ENCODE data around the gene LGR5. TPM values are rescaled to one million over a fixed set of nuclear protein-coding genes. Genes with fewer than 3 reads are reported as not detected.

LGR5 gene
- total RNA-seq, 2 donors from 2014 or later = 0.64 to 0.91 TPM

GRCh38 chr12:71425568-71426299 is 13.9 kb upstream of the LGR5 start:
- H3K9me3 ChIP-seq = no peaks in the 10 kb centered on the region
- no peak for DNase-seq (ENCODE audit: low spot score)
- TF ChIP-seq POLR2AphosphoS5 (IDR thresholded peaks at IDR 0.05) (no peak), POLR2A (IDR thresholded peaks at IDR 0.05) (no peak)
- TF ChIP-seq, protein P1, sequence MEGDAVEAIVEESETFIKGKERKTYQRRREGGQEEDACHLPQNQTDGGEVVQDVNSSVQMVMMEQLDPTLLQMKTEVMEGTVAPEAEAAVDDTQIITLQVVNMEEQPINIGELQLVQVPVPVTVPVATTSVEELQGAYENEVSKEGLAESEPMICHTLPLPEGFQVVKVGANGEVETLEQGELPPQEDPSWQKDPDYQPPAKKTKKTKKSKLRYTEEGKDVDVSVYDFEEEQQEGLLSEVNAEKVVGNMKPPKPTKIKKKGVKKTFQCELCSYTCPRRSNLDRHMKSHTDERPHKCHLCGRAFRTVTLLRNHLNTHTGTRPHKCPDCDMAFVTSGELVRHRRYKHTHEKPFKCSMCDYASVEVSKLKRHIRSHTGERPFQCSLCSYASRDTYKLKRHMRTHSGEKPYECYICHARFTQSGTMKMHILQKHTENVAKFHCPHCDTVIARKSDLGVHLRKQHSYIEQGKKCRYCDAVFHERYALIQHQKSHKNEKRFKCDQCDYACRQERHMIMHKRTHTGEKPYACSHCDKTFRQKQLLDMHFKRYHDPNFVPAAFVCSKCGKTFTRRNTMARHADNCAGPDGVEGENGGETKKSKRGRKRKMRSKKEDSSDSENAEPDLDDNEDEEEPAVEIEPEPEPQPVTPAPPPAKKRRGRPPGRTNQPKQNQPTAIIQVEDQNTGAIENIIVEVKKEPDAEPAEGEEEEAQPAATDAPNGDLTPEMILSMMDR (IDR thresholded peaks at IDR 0.05) = no peak
- H3K4me1 ChIP-seq (replicated peaks) = no peaks in the 10 kb centered on the region
- intact Hi-C loops (cut with DNase I) = no loop called here
- H3K27me3 ChIP-seq (replicated peaks; ENCODE audit: insufficient read depth) = no peaks in the 10 kb centered on the region
- H3K36me3 ChIP-seq = no peaks in the 10 kb centered on the region
- H3K27ac ChIP-seq = no peak overlapping the region
- WGBS = 93% methylated on average over 4 of the region's 4 CpGs
- no peak overlapping the region for H3K4me3 ChIP-seq

- DNase-seq (ENCODE audit: low spot score) = no peak
- H3K27ac ChIP-seq = no peak overlapping the region
- H3K36me3 ChIP-seq = no peaks in the 10 kb centered on the region
- no peaks in the 10 kb centered on the region for H3K4me1 ChIP-seq (replicated peaks)
- no peak overlapping the region for H3K4me3 ChIP-seq
- 61% methylated on average over 3 of the region's 3 CpGs for WGBS
- intact Hi-C loops (cut with DNase I) = no loop called here
- no peaks in the 10 kb centered on the region for H3K9me3 ChIP-seq
- TF ChIP-seq POLR2AphosphoS5 (IDR thresholded peaks at IDR 0.05) (no peak), POLR2A (IDR thresholded peaks at IDR 0.05) (no peak)
- TF ChIP-seq, protein P1 (IDR thresholded peaks at IDR 0.05) = no peak
- H3K27me3 ChIP-seq (replicated peaks; ENCODE audit: insufficient read depth) = no peaks in the 10 kb centered on the region
These were observed 13.1 kb upstream of the LGR5 start for GRCh38 chr12:71426300-71427047.

DNA sequence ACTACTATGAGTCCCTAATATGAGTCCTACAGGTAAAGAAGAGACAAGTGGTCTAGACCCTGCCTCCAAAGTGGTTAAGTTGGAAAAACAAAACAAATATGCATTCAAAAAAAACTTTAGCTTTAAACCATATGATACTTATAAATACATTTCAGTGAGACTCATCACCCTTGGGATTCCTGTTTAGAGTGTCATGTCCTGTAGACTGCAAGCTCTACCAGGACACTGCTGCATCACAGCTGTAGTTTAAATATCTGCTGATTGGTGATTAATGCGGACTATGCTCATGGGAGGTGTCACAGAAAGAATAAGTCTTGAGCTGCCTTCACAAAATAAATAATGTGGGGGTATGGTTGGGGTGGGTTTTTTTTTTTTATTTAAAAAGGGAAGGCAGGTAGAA is 8.8 kb upstream of the LGR5 start:
- intact Hi-C loops (cut with DNase I) = no loop called here
- no peaks in the 10 kb centered on the region for H3K36me3 ChIP-seq
- H3K27me3 ChIP-seq (replicated peaks; ENCODE audit: insufficient read depth) = no peaks in the 10 kb centered on the region
- no peak overlapping the region for H3K4me3 ChIP-seq
- DNase-seq (ENCODE audit: low spot score) = no peak
- no peaks in the 10 kb centered on the region for H3K4me1 ChIP-seq (replicated peaks)
- H3K27ac ChIP-seq = no peak overlapping the region
- H3K9me3 ChIP-seq = no peaks in the 10 kb centered on the region
- TF ChIP-seq POLR2AphosphoS5 (IDR thresholded peaks at IDR 0.05) (no peak), POLR2A (IDR thresholded peaks at IDR 0.05) (no peak)
- TF ChIP-seq, protein P1 (IDR thresholded peaks at IDR 0.05) = no peak
- WGBS = 95% methylated on average over 1 of the region's 1 CpG

DNA sequence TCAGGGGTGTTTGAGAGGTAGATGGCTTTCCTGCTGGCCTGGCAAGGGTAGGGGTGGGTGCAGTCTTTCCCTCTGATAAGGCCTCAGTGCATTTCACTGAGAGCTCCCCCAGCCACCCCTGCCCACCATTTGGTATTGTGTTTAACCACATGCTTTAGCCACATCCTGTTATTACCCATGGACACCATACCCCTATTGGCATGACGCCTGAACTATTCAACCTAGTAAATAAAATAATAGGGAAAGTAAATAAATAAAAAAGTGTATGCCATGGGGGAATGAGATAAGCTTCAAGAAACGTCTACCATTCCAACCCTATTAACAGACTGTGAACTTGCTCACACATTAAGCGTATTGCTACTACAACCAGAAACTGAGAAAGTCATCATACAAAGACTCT is 7.6 kb upstream of the LGR5 start:
- H3K36me3 ChIP-seq = no peaks in the 10 kb centered on the region
- intact Hi-C loops (cut with DNase I) = no loop called here

More for the DNA sequence above, 7.6 kb upstream of the LGR5 start:
- no peak for DNase-seq (ENCODE audit: low spot score)
- Histone ChIP-seq H3K9me3 (no peaks in the 10 kb centered on the region), H3K27ac (no peak overlapping the region), H3K4me3 (no peak overlapping the region), H3K4me1 (replicated peaks) (no peaks in the 10 kb centered on the region), H3K27me3 (replicated peaks; ENCODE audit: insufficient read depth) (peaks cover 2% of the 10 kb centered on the region)
- 67% methylated on average over 3 of the region's 3 CpGs for WGBS
- TF ChIP-seq POLR2A (IDR thresholded peaks at IDR 0.05) (no peak), POLR2AphosphoS5 (IDR thresholded peaks at IDR 0.05) (no peak)
- TF ChIP-seq, protein P1 (IDR thresholded peaks at IDR 0.05) = no peak
